Spleen (tissue), 11 donors: ENCODE measurements around the gene EID1. TPM values are rescaled to one million over a fixed set of nuclear protein-coding genes. Genes with fewer than 3 reads are reported as not detected.
"Not testable (repeated sequence)": the region's sequence is repeated elsewhere in the genome, so short reads cannot be mapped to it uniquely, and the experiment has no call there.

Experiments used
- DNase-seq: peaks from one replicate; pipeline ENCODE4 v3.0.0-alpha.2; 2020
- H3K27ac ChIP-seq, 8 donors: fragments of 200-600 bp; sonication (generic) in 7 of 8; 1 replicate in 4 of 8; 2 replicates in 4 of 8; pipeline versions ENCODE4 v1.5.0 to v1.8.0; 2016 to 2021; ENCODE audit warnings: inconsistent platforms in 4 of 8, mild to moderate bottlenecking in 4 of 8, moderate library complexity in 1 of 8
- H3K27me3 ChIP-seq, 7 donors: fragments of 200-600 bp; sonication (generic) in 6 of 7; replicated peaks in 1 of 7; 1 replicate in 4 of 7; 2 replicates in 3 of 7; pipeline versions ENCODE4 v1.5.0 to v1.8.0; 2016 to 2021; ENCODE audit warnings: inconsistent platforms in 3 of 7, mild to moderate bottlenecking in 1 of 7
- H3K36me3 ChIP-seq, 6 donors: fragments of 200-600 bp; sonication (generic) in 5 of 6; 1 replicate in 4 of 6; 2 replicates in 2 of 6; pipeline versions ENCODE4 v1.5.0 to v1.8.0; 2016 to 2021; ENCODE audit warnings: inconsistent platforms in 2 of 6
- H3K4me1 ChIP-seq, 6 donors: fragments of 200-600 bp; sonication (generic) in 5 of 6; 1 replicate in 3 of 6; 2 replicates in 3 of 6; pipeline versions ENCODE4 v1.5.0 to v1.8.0; 2016 to 2021; ENCODE audit warnings: inconsistent platforms in 3 of 6
- H3K4me3 ChIP-seq, 8 donors: fragments of 200-600 bp; sonication (generic) in 7 of 8; 1 replicate in 4 of 8; 2 replicates in 4 of 8; pipeline versions ENCODE4 v1.5.0 to v1.8.0; 2016 to 2021; ENCODE audit warnings: inconsistent platforms in 4 of 8, mild to moderate bottlenecking in 4 of 8, moderate library complexity in 2 of 8
- H3K9me3 ChIP-seq, 8 donors: fragments of 200-600 bp; sonication (generic) in 7 of 8; 1 replicate in 4 of 8; 2 replicates in 4 of 8; pipeline versions ENCODE4 v1.5.0 to v1.8.0; 2016 to 2021; ENCODE audit warnings: inconsistent platforms in 4 of 8
- CTCF ChIP-seq, 11 experiments: fragments of 200-600 bp in 7 of 11; fragments of 450-650 bp in 4 of 11; sonication (generic) in 4 of 11; IDR thresholded peaks in 8 of 11; conservative IDR thresholded peaks in 3 of 11; 1 replicate in 7 of 11; 2 replicates in 4 of 11; pipeline versions ENCODE4 v1.4.0 to v1.8.0; 2016 to 2021; ENCODE audit warnings: antibody characterized with exemption in 11 of 11, inconsistent platforms in 4 of 11, mild to moderate bottlenecking in 1 of 11
- POLR2A ChIP-seq, 3 donors: fragments of 450-650 bp; IDR thresholded peaks; one replicate each; pipeline ENCODE4 v1.5.1; 2017; ENCODE audit warnings: antibody characterized with exemption in 3 of 3, mild to moderate bottlenecking in 1 of 3
- POLR2AphosphoS5 ChIP-seq, 3 donors: sonication (generic); formaldehyde crosslinking; IDR thresholded peaks; one replicate each; pipeline ENCODE4 v1.5.1; 2017; ENCODE audit warnings: antibody characterized with exemption in 3 of 3
- WGBS, 5 donors: extraction: QIAGEN DNeasy Blood & Tissue Kit in 3 of 5; methylation state at CpG; one replicate each; pipeline versions ENCODE4 v1.1.5 to v1.1.7; 2013 to 2018; 5-methylcytosine and 5-hydroxymethylcytosine counted together
- intact Hi-C: fragments of 100-400 bp; cut with DNase I; formaldehyde crosslinking; loops from one replicate; pipeline ENCODE4 v1.15.0; 2023; ENCODE audit warnings: low total_unique reads
- polyA plus RNA-seq, 3 donors: library from polyadenylated mRNA; stranded (reverse); fragments of 200-250 nt; gene quantifications; one replicate each; pipeline ENCODE4 v1.2.1, GENCODE V29; 2013
- total RNA-seq, 7 donors: library from RNA; depleted of rRNA in 3 of 7; stranded (reverse); fragments of >200 nt in 3 of 7; fragmentation: NEBNext Ultra II Directional in 4 of 7; extraction: Animal tissue kit (Norgen Biotek cat#: 25700) in 4 of 7; gene quantifications; one replicate each; pipeline versions ENCODE4 v1.1.0 to v1.2.1, GENCODE V29; 2016 to 2021
- donor health status: healthy with polysubstance abuse.
- donor health status: DM: no; HTN: no; CAD: no; lungs with moderate emphysema.
- donor health status: DM: no; HTN: no; CAD: no.
- donor health status: Bipolar disorder and iron deficiency.
- donor health status: healthy.
- donor health status: DM: no; HTN: no; CAD: no.
- donor health status: DM: yes; HTN: yes; CAD: no.

The EID1 gene
- total and polyA plus RNA-seq, 10 donors, result 68.4 to 171 (median 115) TPM

GRCh38 chr15:48904758-48905157 is 26.8 kb downstream of the EID1 start:
- DNase-seq, result no peak
- 81 to 93% (median 88%) methylated on average over 4 of the region's 4 CpGs for WGBS, 5 donors
- Histone ChIP-seq H3K9me3 (no peaks in the 10 kb centered on the region), H3K27me3 (no peaks in the 10 kb centered on the region), H3K4me1 (no peaks in the 10 kb centered on the region), H3K27ac (no peak overlapping the region), H3K4me3 (no peak overlapping the region), H3K36me3 (no peaks in the 10 kb centered on the region)
- intact Hi-C loops, result no loop called here
- no peak for TF ChIP-seq CTCF (IDR thresholded peaks at IDR 0.05 in 8 of 11, conservative IDR thresholded peaks at IDR 0.05 in 3 of 11)
- TF ChIP-seq POLR2A (IDR thresholded peaks at IDR 0.05), result no peak
- no peak for TF ChIP-seq POLR2AphosphoS5 (IDR thresholded peaks at IDR 0.05)

DNA sequence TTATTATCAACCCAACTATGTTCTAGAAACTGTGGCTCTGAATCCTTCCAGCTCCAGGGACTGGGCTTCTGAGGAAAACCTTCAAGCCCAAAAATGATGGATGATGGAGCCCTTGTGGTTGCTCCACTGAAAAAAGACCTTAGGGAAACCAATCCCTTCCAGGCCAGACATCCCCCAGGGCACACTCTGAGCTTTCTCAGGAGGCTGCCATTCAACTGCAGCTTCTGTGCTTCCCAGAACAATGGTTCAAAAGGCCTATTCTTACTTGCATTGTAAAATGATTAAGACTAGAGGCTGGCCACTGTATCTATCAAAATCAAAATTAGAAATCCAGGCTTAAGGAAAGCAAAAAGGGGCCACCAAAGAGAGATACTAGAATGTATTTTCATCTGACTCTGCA is 27.3 kb downstream of the EID1 start:
- no peak overlapping the region for H3K4me3 ChIP-seq
- H3K27me3 ChIP-seq, result no peaks in the 10 kb centered on the region
- no peaks in the 10 kb centered on the region for H3K4me1 ChIP-seq
- no peak for DNase-seq
- intact Hi-C loops, result no loop called here
- H3K36me3 ChIP-seq, result no peaks in the 10 kb centered on the region
- H3K9me3 ChIP-seq, result no peaks in the 10 kb centered on the region
- no peak overlapping the region for H3K27ac ChIP-seq
- TF ChIP-seq POLR2AphosphoS5 (IDR thresholded peaks at IDR 0.05), result no peak
- no peak for TF ChIP-seq POLR2A (IDR thresholded peaks at IDR 0.05)
- no peak for TF ChIP-seq CTCF (IDR thresholded peaks at IDR 0.05 in 8 of 11, conservative IDR thresholded peaks at IDR 0.05 in 3 of 11)

- TF ChIP-seq POLR2A (IDR thresholded peaks at IDR 0.05), result no peak
- no peak for TF ChIP-seq CTCF (IDR thresholded peaks at IDR 0.05 in 8 of 11, conservative IDR thresholded peaks at IDR 0.05 in 3 of 11)
- TF ChIP-seq POLR2AphosphoS5 (IDR thresholded peaks at IDR 0.05), result no peak
- H3K4me3 ChIP-seq, result no peak overlapping the region
- 76 to 93% (median 83%) methylated on average over 1 of the region's 1 CpG for WGBS, 5 donors
- no peaks in the 10 kb centered on the region for H3K36me3 ChIP-seq
- no peaks in the 10 kb centered on the region for H3K27me3 ChIP-seq
- H3K4me1 ChIP-seq, result no peaks in the 10 kb centered on the region
- H3K27ac ChIP-seq, result no peak overlapping the region
- DNase-seq, result no peak
- intact Hi-C loops, result no loop called here
- H3K9me3 ChIP-seq, result no peaks in the 10 kb centered on the region
These were observed 27.9 kb downstream of the EID1 start for GRCh38 chr15:48905847-48906246.

- H3K27me3 ChIP-seq, H3K9me3 ChIP-seq, H3K4me3 ChIP-seq, H3K36me3 ChIP-seq, DNase-seq, H3K4me1 ChIP-seq, intact Hi-C loops, H3K27ac ChIP-seq: not testable (repeated sequence)
- 46 to 56% (median 52%) methylated on average over 2 of the region's 2 CpGs for WGBS, 5 donors
These were observed 31.4 kb downstream of the EID1 start for GRCh38 chr15:48909313-48909712.

DNA sequence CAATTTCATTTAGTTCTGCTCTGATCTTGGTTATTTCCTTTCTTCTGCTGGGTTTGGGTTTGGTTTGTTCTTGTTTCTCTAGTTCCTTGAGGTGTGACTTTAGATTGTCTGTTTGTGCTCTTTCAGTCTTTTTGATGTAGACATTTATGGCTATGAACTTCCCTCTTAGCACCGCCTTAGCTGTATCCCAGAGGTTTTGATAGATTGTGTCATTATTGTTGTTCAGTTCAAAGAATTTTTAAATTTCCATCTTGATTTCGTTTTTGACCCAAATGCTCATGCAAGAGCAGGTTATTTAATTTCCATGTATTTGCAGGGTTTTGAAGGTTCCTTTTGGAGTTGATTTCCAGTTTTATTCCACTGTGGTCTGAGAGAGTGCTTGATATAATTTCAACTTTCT is 32.6 kb downstream of the EID1 start:
- H3K27me3 ChIP-seq, H3K4me3 ChIP-seq, H3K9me3 ChIP-seq, H3K36me3 ChIP-seq, H3K27ac ChIP-seq, intact Hi-C loops, H3K4me1 ChIP-seq, DNase-seq: not testable (repeated sequence)
- 65 to 80% (median 79%) methylated on average over 2 of the region's 2 CpGs for WGBS, 5 donors
